ENCODE results near the gene ZNF205. TPM values are rescaled to one million over a fixed set of nuclear protein-coding genes. Genes with fewer than 3 reads are reported as not detected.

The ZNF205 gene
- total and polyA plus RNA-seq, 2 of the 4 experiments (the other 2 are of a cell fraction) = 8.2 to 12.7 TPM

DNA sequence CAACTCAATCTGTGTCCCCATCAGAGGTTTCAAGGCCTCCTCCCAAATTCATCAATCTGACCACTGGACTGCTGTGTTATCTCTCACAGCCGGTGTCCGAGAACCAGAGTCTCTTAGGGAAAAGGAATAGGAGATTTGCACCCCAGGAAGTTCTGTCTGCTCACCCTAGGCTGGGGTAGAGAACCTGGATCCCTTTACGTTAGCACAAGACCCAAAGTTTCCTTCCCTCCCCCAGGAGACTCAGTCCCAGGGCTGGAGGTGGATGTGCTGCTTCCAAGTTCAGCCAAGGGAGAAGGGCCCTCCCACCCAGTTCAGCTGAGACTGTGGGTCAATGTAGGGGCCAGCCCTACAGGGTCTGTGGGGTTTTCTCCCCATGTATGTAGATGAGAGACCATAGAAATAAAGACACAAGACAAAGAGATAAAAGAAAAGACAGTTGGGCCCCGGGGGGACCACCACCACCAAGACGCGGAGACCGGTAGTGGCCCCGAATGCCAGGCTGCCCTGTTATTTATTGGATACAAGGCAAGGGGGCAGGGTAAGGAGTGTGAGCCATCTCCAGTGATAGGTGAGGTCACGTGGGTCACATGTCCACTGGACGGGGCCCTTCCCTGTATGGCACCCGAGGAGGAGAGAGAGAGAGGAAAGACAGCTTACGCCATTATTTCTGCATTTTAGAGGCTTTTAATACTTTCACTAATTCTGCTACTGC, 52.9 kb downstream of the ZNF205 start:
- POLR2A ChIA-PET (ENCODE audit: unreplicated experiment) = no interaction called here
- Histone ChIP-seq H3K27ac (ENCODE audit: insufficient read depth, low read length) (no peak overlapping the region), H3K4me2 (ENCODE audit: low read depth, low read length) (no peak overlapping the region), H3K56ac (ENCODE audit: extremely low read depth, insufficient read depth, low read length) (no peak overlapping the region), H3K9me3 (ENCODE audit: control insufficient read depth, insufficient read depth, low read length) (no peaks in the 10 kb centered on the region), H3K4me3 (ENCODE audit: insufficient read depth, low read depth, low read length) (no peak overlapping the region), H2BK5ac (ENCODE audit: low read depth, low read length, poor library complexity, severe bottlenecking) (no peak overlapping the region), H3K9me1 (ENCODE audit: insufficient read depth, low read length) (no peaks in the 10 kb centered on the region), H4K20me1 (ENCODE audit: insufficient read depth, low read length) (no peaks in the 10 kb centered on the region), H3K23ac (ENCODE audit: low read depth, low read length) (no peak overlapping the region), H4K91ac (ENCODE audit: insufficient read depth, low read depth, low read length) (no peak overlapping the region), H2AFZ (replicated peaks; ENCODE audit: low read length, poor library complexity) (peak overlapping the region; percentile 87), H4K5ac (ENCODE audit: low read depth, low read length) (peak overlapping the region; percentile 92; the same call in 1 of the 2 replicates), H3K79me1 (ENCODE audit: low read depth in 1 of 2, low read length in 2 of 2) (no peaks in the 10 kb centered on the region), H3K36me3 (ENCODE audit: control insufficient read depth, insufficient read depth, low read length) (no peaks in the 10 kb centered on the region), H4K8ac (ENCODE audit: low read depth in 2 of 2, low read length in 2 of 2) (peak overlapping the region; percentile 87 to 94; a peak in 3 of 4 replicates), H3K9ac (ENCODE audit: low read depth, low read length) (no peak overlapping the region), H2BK20ac (ENCODE audit: low read depth, low read length) (no peak overlapping the region), H3K18ac (ENCODE audit: low read depth, low read length) (no peak overlapping the region), H3K4me1 (ENCODE audit: control insufficient read depth, insufficient read depth, low read length) (no peaks in the 10 kb centered on the region), H3K27me3 (ENCODE audit: control insufficient read depth, insufficient read depth, low read length) (peaks cover 15% of the 10 kb centered on the region), H2BK120ac (ENCODE audit: low read depth, low read length) (no peak overlapping the region), H2BK15ac (ENCODE audit: low read depth, low read length) (no peak overlapping the region), H2AK9ac (replicated peaks; ENCODE audit: low read depth, low read length, poor library complexity) (no peak overlapping the region), H2AK5ac (ENCODE audit: low read depth, low read length) (no peak overlapping the region; the same call in 1 of the 2 replicates), H3K4ac (ENCODE audit: low read depth, low read length) (peak overlapping the region; percentile 80), H3K14ac (replicated peaks; ENCODE audit: low read depth, low read length) (no peak overlapping the region)
- TF ChIP-seq MAZ (IDR thresholded peaks at IDR 0.05; ENCODE audit: borderline replicate concordance, low read depth, low read length) = no peak
- TF ChIP-seq FOS (IDR thresholded peaks at IDR 0.05; ENCODE audit: low read depth, low read length) = no peak
- TF ChIP-seq MAFK (IDR thresholded peaks at IDR 0.05; ENCODE audit: low read depth, low read length) = no peak
- TF ChIP-seq, protein P1, sequence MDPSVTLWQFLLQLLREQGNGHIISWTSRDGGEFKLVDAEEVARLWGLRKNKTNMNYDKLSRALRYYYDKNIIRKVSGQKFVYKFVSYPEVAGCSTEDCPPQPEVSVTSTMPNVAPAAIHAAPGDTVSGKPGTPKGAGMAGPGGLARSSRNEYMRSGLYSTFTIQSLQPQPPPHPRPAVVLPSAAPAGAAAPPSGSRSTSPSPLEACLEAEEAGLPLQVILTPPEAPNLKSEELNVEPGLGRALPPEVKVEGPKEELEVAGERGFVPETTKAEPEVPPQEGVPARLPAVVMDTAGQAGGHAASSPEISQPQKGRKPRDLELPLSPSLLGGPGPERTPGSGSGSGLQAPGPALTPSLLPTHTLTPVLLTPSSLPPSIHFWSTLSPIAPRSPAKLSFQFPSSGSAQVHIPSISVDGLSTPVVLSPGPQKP (IDR thresholded peaks at IDR 0.05; ENCODE audit: borderline replicate concordance, low read depth, low read length) = no peak
- no peak for TF ChIP-seq MXI1 (IDR thresholded peaks at IDR 0.05; ENCODE audit: borderline replicate concordance, low read depth, low read length)
- no peak for TF ChIP-seq NFE2L2 (IDR thresholded peaks at IDR 0.05; ENCODE audit: low read depth, low read length)
- no peak for TF ChIP-seq RCOR1 (IDR thresholded peaks at IDR 0.05; ENCODE audit: insufficient replicate concordance, low read length)
- TF ChIP-seq RAD21 (IDR thresholded peaks at IDR 0.05; ENCODE audit: low read length) = no peak
- no peak for TF ChIP-seq POLR2A (IDR thresholded peaks at IDR 0.05; ENCODE audit: low read depth, low read length)
- no peak for TF ChIP-seq CHD1 (IDR thresholded peaks at IDR 0.05; ENCODE audit: low read depth, low read length)
- 100% methylated on average over 4 of the region's 12 CpGs; no CpG with 5 or more reads in 1 of the 2 experiments for WGBS, 2 experiments (ENCODE audit: extremely low coverage in 2 of 2, insufficient read length in 1 of 2)
- CTCF ChIA-PET = no interaction called here
- intact Hi-C loops (cut with micrococcal nuclease) (no loop called here), dilution Hi-C loops (cut with HindIII; ENCODE audit: low sequenced_read_pairs, unreplicated experiment) (no loop called here), in situ Hi-C loops (cut with MboI; ENCODE audit: low sequenced_read_pairs) (no loop called here)
- ATAC-seq (ENCODE audit: low read depth) (no peak), DNase-seq (no peak)
- no TSS peak for BruUV-seq (replicated peaks)
